GM21737 (cell line): ENCODE data around the gene RALA.
"Not testable (repeated sequence)": the region's sequence is repeated elsewhere in the genome, so short reads cannot be mapped to it uniquely, and the experiment has no call there.

ENCODE experiments used
- ATAC-seq: cut with Tn5 transposase; IDR thresholded peaks from one replicate; pipeline ENCODE4 v1.9.1; 2021; ENCODE audit warnings: mild to moderate bottlenecking, moderate library complexity; ENCODE audit not compliant: unreplicated experiment

The RALA gene

GRCh38 chr7:39721919-39722597 is 98.7 kb downstream of the RALA start:
- no peak for ATAC-seq

- no peak for ATAC-seq
Observed at GRCh38 chr7:39727231-39728012, 104.0 kb downstream of the RALA start.

GRCh38 chr7:39732837-39733804 is 109.7 kb downstream of the RALA start:
- peak; percentile 93 for ATAC-seq

- no peak for ATAC-seq
Observed at GRCh38 chr7:39733881-39734632, 110.7 kb downstream of the RALA start.

GRCh38 chr7:39734633-39735004 is 111.2 kb downstream of the RALA start:
- no peak for ATAC-seq

GRCh38 chr7:39735903-39736302 is 112.5 kb downstream of the RALA start:
- ATAC-seq, result no peak

- ATAC-seq, result no peak
Observed at GRCh38 chr7:39741942-39742623, 118.7 kb downstream of the RALA start.

GRCh38 chr7:39744620-39745019 is 121.2 kb downstream of the RALA start:
- no peak for ATAC-seq

- ATAC-seq, result no peak
Observed at GRCh38 chr7:39745320-39745719, 121.9 kb downstream of the RALA start.

GRCh38 chr7:39746103-39746819 is 122.9 kb downstream of the RALA start:
- ATAC-seq, result peak; percentile 64

- no peak for ATAC-seq
Observed at GRCh38 chr7:39749177-39749576, 125.8 kb downstream of the RALA start.

- ATAC-seq, result no peak
Observed at GRCh38 chr7:39749717-39750116, 126.3 kb downstream of the RALA start.

- ATAC-seq, result no peak
Observed at GRCh38 chr7:39750253-39751077, 127.1 kb downstream of the RALA start.

- not testable (repeated sequence) for ATAC-seq
Observed at GRCh38 chr7:39753237-39753636, 129.9 kb downstream of the RALA start.

GRCh38 chr7:39753823-39754325 is 130.5 kb downstream of the RALA start:
- ATAC-seq, result no peak

GRCh38 chr7:39754326-39755120 is 131.2 kb downstream of the RALA start:
- ATAC-seq, result no peak

GRCh38 chr7:39757604-39758003 is 134.2 kb downstream of the RALA start:
- no peak for ATAC-seq
